B cell (primary cell): ENCODE data around the gene PVALEF. TPM values are rescaled to one million over a fixed set of nuclear protein-coding genes. Genes with fewer than 3 reads are reported as not detected.
A peak's percentile ranks its signal among the peaks of the same experiment; 100 is the strongest.

ENCODE experiments used
- ATAC-seq: fragments of 200-7000 bp; cut with Tn5 transposase; one replicate; pipeline ENCODE4 v1.10.0; 2021; ENCODE audit warnings: low read depth, mild to moderate bottlenecking, moderate number of reproducible peaks, moderate library complexity
- CTCF ChIA-PET: fragments of 350-600 bp; sonication (Branson Sonifier 250); formaldehyde crosslinking; loops from one replicate; lab custom pipeline; 2021; ENCODE audit warnings: antibody characterized with exemption, inconsistent platforms; lab: Charles Lee
- POLR2A ChIA-PET: fragments of 350-600 bp; sonication (Branson Sonifier 250); formaldehyde crosslinking; loops from one replicate; lab custom pipeline; 2021; ENCODE audit warnings: antibody characterized with exemption; lab: Charles Lee
- DNase-seq: peaks from one replicate; pipeline ENCODE4 v3.0.0; 2013
- H2AFZ ChIP-seq: 2 replicates; pipeline ENCODE4 v1.6.1; 2012; ENCODE audit warnings: mild to moderate bottlenecking, low read depth, low read length; ENCODE audit not compliant: insufficient read depth, poor library complexity, severe bottlenecking
- H3K27ac ChIP-seq, 2 donors: 1 replicate in 1 of 2; 2 replicates in 1 of 2; pipeline ENCODE4 v1.5.1; 2012 to 2013; ENCODE audit warnings: low read length in 2 of 2, mild to moderate bottlenecking in 2 of 2, moderate library complexity in 1 of 2
- H3K27me3 ChIP-seq, 4 experiments: fragments of 200-600 bp in 1 of 4; sonication (generic) in 1 of 4; replicated peaks in 1 of 4; 1 replicate in 2 of 4; 2 replicates in 2 of 4; pipeline versions ENCODE4 v1.6.1 to v1.7.0; 2013 to 2016; ENCODE audit warnings: low read length in 3 of 4, mild to moderate bottlenecking in 2 of 4, mixed read lengths in 1 of 4, moderate library complexity in 1 of 4; ENCODE audit not compliant: insufficient read depth in 4 of 4, control insufficient read depth in 3 of 4; ENCODE audit errors: control extremely low read depth in 1 of 4
- H3K36me3 ChIP-seq, 2 experiments: replicated peaks in 1 of 2; 1 replicate in 1 of 2; 2 replicates in 1 of 2; pipeline versions ENCODE4 v1.6.1 to v1.7.1; 2013; ENCODE audit warnings: low read length in 1 of 2; ENCODE audit not compliant: insufficient read depth in 2 of 2, control insufficient read depth in 1 of 2; ENCODE audit errors: control extremely low read depth in 1 of 2, extremely low read depth in 1 of 2
- H3K4me1 ChIP-seq, 2 donors: fragments of 200-600 bp in 1 of 2; sonication (generic) in 1 of 2; 1 replicate in 1 of 2; 2 replicates in 1 of 2; pipeline versions ENCODE4 v1.5.1 to v1.6.1; 2013 to 2017; ENCODE audit warnings: low read length in 2 of 2; ENCODE audit not compliant: control insufficient read depth in 2 of 2, insufficient read depth in 2 of 2
- H3K4me2 ChIP-seq: replicated peaks from 2 replicates; pipeline ENCODE3; 2012; ENCODE audit warnings: mild to moderate bottlenecking, low read depth, low read length; ENCODE audit not compliant: poor library complexity, severe bottlenecking
- H3K4me3 ChIP-seq, 5 experiments: fragments of 200-600 bp in 1 of 5; sonication (generic) in 1 of 5; 1 replicate in 3 of 5; 2 replicates in 2 of 5; pipeline versions ENCODE4 v1.5.1 to v1.7.0; 2011 to 2016; ENCODE audit warnings: low read length in 4 of 5, mild to moderate bottlenecking in 4 of 5, low read depth in 2 of 5, control low read depth in 1 of 5, moderate library complexity in 1 of 5; ENCODE audit not compliant: insufficient read depth in 1 of 5; ENCODE audit errors: control extremely low read depth in 1 of 5, extremely low read depth in 1 of 5
- H3K79me2 ChIP-seq: fragments of 200-600 bp; sonication (generic); one replicate; pipeline ENCODE4 v1.6.0; 2016; ENCODE audit warnings: low read length; ENCODE audit not compliant: control insufficient read depth, insufficient read depth
- H3K9ac ChIP-seq: fragments of 200-600 bp; sonication (generic); 2 replicates; pipeline ENCODE4 v1.6.1; 2017; ENCODE audit warnings: mild to moderate bottlenecking, low read length, moderate library complexity
- H3K9me3 ChIP-seq, 3 donors: one replicate each; pipeline versions ENCODE4 v1.6.1 to v1.7.1; 2013; ENCODE audit warnings: low read length in 2 of 3; ENCODE audit not compliant: control insufficient read depth in 2 of 3, insufficient read depth in 1 of 3; ENCODE audit errors: control extremely low read depth in 1 of 3
- H4K20me1 ChIP-seq: 2 replicates; pipeline ENCODE4 v1.6.0; 2012; ENCODE audit warnings: mild to moderate bottlenecking, low read length; ENCODE audit not compliant: insufficient read depth, control insufficient read depth, poor library complexity, severe bottlenecking
- H3K27ac Mint-ChIP-seq: one replicate; pipeline ENCODE4 v1.8.0; 2021; ENCODE audit warnings: mixed read lengths
- H3K27me3 Mint-ChIP-seq: one replicate; pipeline ENCODE4 v1.8.0; 2021; ENCODE audit warnings: mixed read lengths
- H3K4me1 Mint-ChIP-seq: one replicate; pipeline ENCODE4 v1.8.0; 2021; ENCODE audit warnings: mixed read lengths
- H3K4me3 Mint-ChIP-seq: one replicate; pipeline ENCODE4 v1.8.0; 2021; ENCODE audit warnings: mixed read lengths
- H3K9me3 Mint-ChIP-seq: one replicate; pipeline ENCODE4 v1.8.0; 2022; ENCODE audit warnings: mixed read lengths; ENCODE audit not compliant: insufficient read depth
- CTCF ChIP-seq: fragments of 200-600 bp; IDR thresholded peaks from one replicate; pipeline ENCODE4 v1.8.0; 2022; ENCODE audit warnings: antibody characterized with exemption, mild to moderate bottlenecking
- EZH2 ChIP-seq: IDR thresholded peaks from 2 replicates; pipeline ENCODE4 v1.6.1; 2012; ENCODE audit warnings: borderline replicate concordance, low read depth, mild to moderate bottlenecking, moderate library complexity, low read length; ENCODE audit not compliant: insufficient read depth, poor library complexity, severe bottlenecking
- WGBS: methylation state at CpG from one replicate; pipeline ENCODE4 v1.1.5; 2013; ENCODE audit warnings: missing lambda C conversion rate; ENCODE audit not compliant: insufficient coverage; 5-methylcytosine and 5-hydroxymethylcytosine counted together
- intact Hi-C: fragments of 100-400 bp; cut with micrococcal nuclease; formaldehyde crosslinking; loops from one replicate; pipeline ENCODE4 v1.10.0; 2022
- polyA plus RNA-seq: library from polyadenylated mRNA; depleted of rRNA; stranded (reverse); fragments of >200 nt; gene quantifications from 2 replicates; pipeline ENCODE4 v1.2.3, GENCODE V29; 2012
- total RNA-seq, 2 donors: library from RNA; stranded (reverse); fragments of 120-200 nt in 1 of 2; gene quantifications; 1 replicate in 1 of 2; 2 replicates in 1 of 2; pipeline versions ENCODE4 v1.2.3 to v1.2.4, GENCODE V29; 2013 to 2022

The PVALEF gene
- total and polyA plus RNA-seq, 2 donors (not counting 1 experiment from before 2014, with no cell fraction given), result not detected

GRCh38 chr17:81229666-81229920, 64.3 kb downstream of the PVALEF start:
- peaks cover 19 to 26% of the 10 kb centered on the region in 2 donors for H3K4me1 ChIP-seq
- TF ChIP-seq EZH2 (no peak), CTCF (no peak)
- H3K9ac ChIP-seq, result no peak overlapping the region
- H3K79me2 ChIP-seq, result peaks cover 16% of the 10 kb centered on the region
- peaks cover 33% of the 10 kb centered on the region for H4K20me1 ChIP-seq
- ATAC-seq, result no peak
- Mint-ChIP-seq H3K4me1 (peaks cover 33% of the 10 kb centered on the region), H3K9me3 (no peaks in the 10 kb centered on the region), H3K4me3 (no peak overlapping the region), H3K27me3 (no peaks in the 10 kb centered on the region), H3K27ac (peak overlapping the region; percentile 56)
- intact Hi-C loops, result no loop called here
- peaks cover 0 to 9% (median 0%) of the 10 kb centered on the region in 3 donors for H3K9me3 ChIP-seq
- 97% methylated on average over 14 of the region's 14 CpGs for WGBS
- H3K27me3 ChIP-seq, result no peaks in the 10 kb centered on the region
- CTCF ChIA-PET, result interaction anchor here (0.7 kb wide), 1 partner anchor 62 kb away, joined by 3 read pairs; no protein-coding TSS in a partner anchor
- no peak overlapping the region for H2AFZ ChIP-seq
- H3K27ac ChIP-seq, result peak overlapping the region in 1 of 2 donors; percentile 77
- DNase-seq, result peak; percentile 18
- no peak overlapping the region for H3K4me3 ChIP-seq
- peaks cover 0 to 47% of the 10 kb centered on the region in 2 experiments for H3K36me3 ChIP-seq
- H3K4me2 ChIP-seq, result no peak overlapping the region
- POLR2A ChIA-PET, result interaction anchor here (0.6 to 2.1 kb wide), 2 partner anchors 9 to 333 kb away, joined by 3 to 19 read pairs; partner anchors contain the start of genes NDUFAF8 and TEPSIN

- no peak overlapping the region for H3K4me2 ChIP-seq
- peak; percentile 21 for DNase-seq
- no peaks in the 10 kb centered on the region for H3K9me3 Mint-ChIP-seq
- no peaks in the 10 kb centered on the region for H3K27me3 ChIP-seq
- TF ChIP-seq EZH2 (no peak), CTCF (peak; percentile 30)
- no peaks in the 10 kb centered on the region for H3K27me3 Mint-ChIP-seq
- H3K36me3 ChIP-seq, result peaks cover 0 to 49% of the 10 kb centered on the region in 2 experiments
- H3K27ac Mint-ChIP-seq, result peak overlapping the region; percentile 56
- H3K4me3 ChIP-seq, result no peak overlapping the region
- no peak overlapping the region for H3K4me3 Mint-ChIP-seq
- ATAC-seq, result no peak
- intact Hi-C loops, result no loop called here
- H3K9me3 ChIP-seq, result peaks cover 0 to 9% (median 0%) of the 10 kb centered on the region in 3 donors
- no peak overlapping the region for H3K27ac ChIP-seq
- H3K79me2 ChIP-seq, result peaks cover 23% of the 10 kb centered on the region
- H4K20me1 ChIP-seq, result peaks cover 40% of the 10 kb centered on the region
- H3K4me1 ChIP-seq, result peaks cover 19 to 26% of the 10 kb centered on the region in 2 donors
- H2AFZ ChIP-seq, result no peak overlapping the region
- CTCF ChIA-PET, result interaction anchor here (0.7 kb wide), 1 partner anchor 62 kb away, joined by 3 read pairs; no protein-coding TSS in a partner anchor
- POLR2A ChIA-PET, result interaction anchor here (0.6 to 2.1 kb wide), 2 partner anchors 8 to 9 kb away, joined by 3 to 19 read pairs; partner anchors contain the start of genes NDUFAF8 and TEPSIN
- H3K9ac ChIP-seq, result no peak overlapping the region
- H3K4me1 Mint-ChIP-seq, result peaks cover 39% of the 10 kb centered on the region
- WGBS, result 97% methylated on average over 21 of the region's 26 CpGs
Observed at GRCh38 chr17:81230043-81230820, 64.9 kb downstream of the PVALEF start.
